HepG2 (cell line): ENCODE results near the gene SPRY1. TPM values are rescaled to one million over a fixed set of nuclear protein-coding genes. Genes with fewer than 3 reads are reported as not detected.
A peak's percentile ranks its signal among the peaks of the same experiment; 100 is the strongest.

Experiments used
- DR1 ChIP-seq: sonication (generic); formaldehyde crosslinking; IDR thresholded peaks from 2 replicates; pipeline ENCODE4 v1.8.0; 2021; ENCODE audit warnings: mild to moderate bottlenecking, missing genetic modification reagents, inconsistent platforms
- GMEB1 ChIP-seq: sonication (generic); formaldehyde crosslinking; IDR thresholded peaks from 2 replicates; pipeline ENCODE4 v1.5.1; 2020; ENCODE audit warnings: missing genetic modification reagents, mild to moderate bottlenecking, borderline replicate concordance
- HBP1 ChIP-seq: IDR thresholded peaks from 2 replicates; pipeline ENCODE4 v1.6.1; 2016; ENCODE audit warnings: low read depth, control low read depth
- HNF4A ChIP-seq: sonication (generic); formaldehyde crosslinking; IDR thresholded peaks from 2 replicates; pipeline ENCODE4 v1.4.0; 2020; ENCODE audit warnings: missing genetic modification reagents
- HNRNPL ChIP-seq: fragments of 200-400 bp; formaldehyde crosslinking; IDR thresholded peaks from 2 replicates; pipeline ENCODE4 v1.6.1; 2017; ENCODE audit warnings: mild to moderate bottlenecking, low read depth, low read length
- IRX3 ChIP-seq: sonication (generic); formaldehyde crosslinking; IDR thresholded peaks from 2 replicates; pipeline ENCODE4 v1.8.1; 2023; ENCODE audit warnings: mild to moderate bottlenecking, low read depth, missing genetic modification reagents, borderline replicate concordance
- MBD4 ChIP-seq: IDR thresholded peaks from 2 replicates; pipeline ENCODE4 v1.6.1; 2012; ENCODE audit warnings: low read length, inconsistent platforms, borderline replicate concordance
- MED1 ChIP-seq: sonication (generic); formaldehyde crosslinking; IDR thresholded peaks from 2 replicates; pipeline ENCODE4 v1.4.0; 2020; ENCODE audit warnings: missing genetic modification reagents
- MTA3 ChIP-seq: sonication (generic); formaldehyde crosslinking; IDR thresholded peaks from 2 replicates; pipeline ENCODE4 v1.4.0; 2020; ENCODE audit warnings: missing genetic modification reagents
- MXD1 ChIP-seq: sonication (generic); formaldehyde crosslinking; IDR thresholded peaks from 2 replicates; pipeline ENCODE4 v1.4.0; 2020; ENCODE audit warnings: mild to moderate bottlenecking, missing genetic modification reagents
- NR2F2 ChIP-seq: IDR thresholded peaks from 2 replicates; pipeline ENCODE4 v1.6.1; 2012; ENCODE audit warnings: low read depth, inconsistent platforms, borderline replicate concordance
- ONECUT2 ChIP-seq: sonication (generic); formaldehyde crosslinking; IDR thresholded peaks from 2 replicates; pipeline ENCODE4 v1.4.0; 2020; ENCODE audit warnings: missing genetic modification reagents
- POLR2G ChIP-seq: fragments of 200-400 bp; formaldehyde crosslinking; IDR thresholded peaks from 2 replicates; pipeline ENCODE4 v1.6.1; 2018; ENCODE audit warnings: mild to moderate bottlenecking, low read depth, low read length, moderate library complexity
- REL ChIP-seq: sonication (generic); formaldehyde crosslinking; conservative IDR thresholded peaks from 2 replicates; pipeline ENCODE4 v1.8.0; 2022; ENCODE audit warnings: mild to moderate bottlenecking, missing genetic modification reagents, moderate library complexity
- SALL1 ChIP-seq: sonication (generic); formaldehyde crosslinking; IDR thresholded peaks from 2 replicates; pipeline ENCODE4 v1.8.0; 2022; ENCODE audit warnings: mild to moderate bottlenecking, missing genetic modification reagents
- SMAD1 ChIP-seq: sonication (generic); formaldehyde crosslinking; IDR thresholded peaks from 2 replicates; pipeline ENCODE4 v1.4.0; 2020; ENCODE audit warnings: missing genetic modification reagents, low read depth, mild to moderate bottlenecking, borderline replicate concordance
- SP1 ChIP-seq, 2 experiments: fragments of 450-650 bp in 1 of 2; sonication (generic) in 1 of 2; formaldehyde crosslinking in 1 of 2; IDR thresholded peaks; 2 replicates each; pipeline versions ENCODE4 v1.4.0 to v1.6.1; 2016 to 2020; ENCODE audit warnings: missing genetic modification reagents in 1 of 2
- SP4 ChIP-seq: sonication (generic); formaldehyde crosslinking; IDR thresholded peaks from 2 replicates; pipeline ENCODE4 v1.8.1; 2023; ENCODE audit warnings: mild to moderate bottlenecking, missing genetic modification reagents
- TGIF2 ChIP-seq: IDR thresholded peaks from 2 replicates; pipeline ENCODE4 v1.6.1; 2016; ENCODE audit warnings: control low read depth, missing compliant biosample characterization
- ZC3H4 ChIP-seq: sonication (generic); formaldehyde crosslinking; IDR thresholded peaks from 2 replicates; pipeline ENCODE4 v1.4.0; 2020; ENCODE audit warnings: missing genetic modification reagents, borderline replicate concordance
- ZNF282 ChIP-seq: fragments of 450-650 bp; IDR thresholded peaks from 2 replicates; pipeline ENCODE4 v1.6.1; 2018; ENCODE audit not compliant: partially characterized antibody
- ZNF850 ChIP-seq: sonication (generic); formaldehyde crosslinking; conservative IDR thresholded peaks from 2 replicates; pipeline ENCODE4 v1.9.0; 2021; ENCODE audit warnings: mild to moderate bottlenecking, missing genetic modification reagents
- ZNF878 ChIP-seq: sonication (generic); formaldehyde crosslinking; IDR thresholded peaks from 2 replicates; pipeline ENCODE4 v1.8.1; 2023; ENCODE audit warnings: mild to moderate bottlenecking, missing genetic modification reagents, moderate library complexity
- ZSCAN25 ChIP-seq: sonication (generic); formaldehyde crosslinking; IDR thresholded peaks from 2 replicates; pipeline ENCODE4 v1.8.0; 2022; ENCODE audit warnings: mild to moderate bottlenecking, missing genetic modification reagents
- polyA plus RNA-seq, 8 experiments: library from polyadenylated mRNA; depleted of rRNA in 3 of 8; stranded (reverse) in 7 of 8; unstranded in 1 of 8; fragments of >200 nt; fragmentation: Illumina TruSeq in 4 of 8; extraction: Trizol in 4 of 8; gene quantifications; 2 replicates each; pipeline versions ENCODE4 v1.2.1 to v1.2.3, GENCODE V29; 2011 to 2016; ENCODE audit warnings: low read depth in 4 of 8, missing spikeins in 1 of 8, mixed read lengths in 1 of 8; ENCODE audit not compliant: insufficient read depth in 1 of 8
- total RNA-seq, 5 experiments: library from RNA; depleted of rRNA; stranded (reverse); fragments of >200 nt; fragmentation: Illumina TruSeq; extraction: Trizol; gene quantifications; 2 replicates each; pipeline ENCODE4 v1.2.3, GENCODE V29; 2016; ENCODE audit warnings: low read depth in 1 of 5
- TF ChIP-seq, protein P1 (sequence below): sonication (generic); formaldehyde crosslinking; IDR thresholded peaks from 2 replicates; pipeline ENCODE4 v1.4.0; 2020; ENCODE audit warnings: mild to moderate bottlenecking, missing genetic modification reagents

Gene SPRY1
- total and polyA plus RNA-seq, 2 of the 13 experiments (the other 11 are each of a cell fraction or from before 2014, with no cell fraction given) = 24.7 to 33.4 TPM

DNA sequence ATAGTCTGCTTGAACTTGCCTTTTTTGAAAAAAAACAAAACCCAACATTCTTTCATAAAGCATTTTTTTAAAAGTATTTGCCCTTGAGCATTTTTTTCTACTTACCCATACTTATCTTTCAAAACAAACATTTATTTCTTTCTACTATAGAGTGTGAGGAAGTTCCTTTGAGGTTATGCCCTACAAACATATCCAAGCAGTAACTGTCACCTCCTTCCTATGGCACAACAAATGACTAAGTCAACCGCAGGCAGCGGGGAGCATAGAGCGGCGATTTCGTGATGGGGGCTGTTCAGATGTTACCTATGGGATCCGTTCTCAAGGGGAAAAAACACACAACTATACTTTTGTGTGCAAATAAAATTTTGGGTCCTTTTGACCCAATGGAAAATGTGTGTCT is 19.4 kb downstream of the SPRY1 start (continued):
- TF ChIP-seq, protein P1, sequence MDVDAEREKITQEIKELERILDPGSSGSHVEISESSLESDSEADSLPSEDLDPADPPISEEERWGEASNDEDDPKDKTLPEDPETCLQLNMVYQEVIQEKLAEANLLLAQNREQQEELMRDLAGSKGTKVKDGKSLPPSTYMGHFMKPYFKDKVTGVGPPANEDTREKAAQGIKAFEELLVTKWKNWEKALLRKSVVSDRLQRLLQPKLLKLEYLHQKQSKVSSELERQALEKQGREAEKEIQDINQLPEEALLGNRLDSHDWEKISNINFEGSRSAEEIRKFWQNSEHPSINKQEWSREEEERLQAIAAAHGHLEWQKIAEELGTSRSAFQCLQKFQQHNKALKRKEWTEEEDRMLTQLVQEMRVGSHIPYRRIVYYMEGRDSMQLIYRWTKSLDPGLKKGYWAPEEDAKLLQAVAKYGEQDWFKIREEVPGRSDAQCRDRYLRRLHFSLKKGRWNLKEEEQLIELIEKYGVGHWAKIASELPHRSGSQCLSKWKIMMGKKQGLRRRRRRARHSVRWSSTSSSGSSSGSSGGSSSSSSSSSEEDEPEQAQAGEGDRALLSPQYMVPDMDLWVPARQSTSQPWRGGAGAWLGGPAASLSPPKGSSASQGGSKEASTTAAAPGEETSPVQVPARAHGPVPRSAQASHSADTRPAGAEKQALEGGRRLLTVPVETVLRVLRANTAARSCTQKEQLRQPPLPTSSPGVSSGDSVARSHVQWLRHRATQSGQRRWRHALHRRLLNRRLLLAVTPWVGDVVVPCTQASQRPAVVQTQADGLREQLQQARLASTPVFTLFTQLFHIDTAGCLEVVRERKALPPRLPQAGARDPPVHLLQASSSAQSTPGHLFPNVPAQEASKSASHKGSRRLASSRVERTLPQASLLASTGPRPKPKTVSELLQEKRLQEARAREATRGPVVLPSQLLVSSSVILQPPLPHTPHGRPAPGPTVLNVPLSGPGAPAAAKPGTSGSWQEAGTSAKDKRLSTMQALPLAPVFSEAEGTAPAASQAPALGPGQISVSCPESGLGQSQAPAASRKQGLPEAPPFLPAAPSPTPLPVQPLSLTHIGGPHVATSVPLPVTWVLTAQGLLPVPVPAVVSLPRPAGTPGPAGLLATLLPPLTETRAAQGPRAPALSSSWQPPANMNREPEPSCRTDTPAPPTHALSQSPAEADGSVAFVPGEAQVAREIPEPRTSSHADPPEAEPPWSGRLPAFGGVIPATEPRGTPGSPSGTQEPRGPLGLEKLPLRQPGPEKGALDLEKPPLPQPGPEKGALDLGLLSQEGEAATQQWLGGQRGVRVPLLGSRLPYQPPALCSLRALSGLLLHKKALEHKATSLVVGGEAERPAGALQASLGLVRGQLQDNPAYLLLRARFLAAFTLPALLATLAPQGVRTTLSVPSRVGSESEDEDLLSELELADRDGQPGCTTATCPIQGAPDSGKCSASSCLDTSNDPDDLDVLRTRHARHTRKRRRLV = no peak
- TF ChIP-seq ZNF282 (no peak), SMAD1 (no peak), SP4 (CRISPR knock-in tag) (no peak), ZC3H4 (CRISPR knock-in tag) (no peak), GMEB1 (CRISPR knock-in tag) (no peak), ZSCAN25 (no peak), IRX3 (no peak), MXD1 (CRISPR knock-in tag) (no peak), TGIF2 (no peak), SP1 (IDR thresholded peaks at IDR 0.05) (no peak), SP1 (CRISPR knock-in tag; IDR thresholded peaks at IDR 0.05) (no peak), SALL1 (peak; percentile 83), POLR2G (no peak), DR1 (no peak), MED1 (CRISPR knock-in tag) (peak; percentile 96), NR2F2 (peak; percentile 84), ONECUT2 (CRISPR knock-in tag) (no peak), ZNF878 (CRISPR knock-in tag) (no peak), ZNF850 (no peak), MBD4 (no peak), MTA3 (CRISPR knock-in tag) (no peak), HBP1 (CRISPR knock-in tag) (no peak), HNRNPL (no peak), HNF4A (CRISPR knock-in tag) (peak; percentile 25), REL (CRISPR knock-in tag) (no peak)
